HPDE6-E6E7 (cell line): Measurements from ENCODE around the gene RAPGEF1.

Experiments used
- DNase-seq: peaks from one replicate; pipeline ENCODE4 v3.0.0; 2011; ENCODE audit warnings: missing footprints; ENCODE audit errors: extremely low spot score

Gene RAPGEF1

GRCh38 chr9:131645078-131645776 is 94.6 kb downstream of the RAPGEF1 start:
- DNase-seq = no peak

- no peak for DNase-seq
Observed at GRCh38 chr9:131642496-131643083, 97.3 kb downstream of the RAPGEF1 start.

GRCh38 chr9:131641618-131642495 is 98.0 kb downstream of the RAPGEF1 start:
- DNase-seq = no peak

GRCh38 chr9:131640438-131641137 is 99.3 kb downstream of the RAPGEF1 start:
- no peak for DNase-seq

GRCh38 chr9:131639769-131640437 is 100.0 kb downstream of the RAPGEF1 start:
- no peak for DNase-seq

GRCh38 chr9:131636593-131636992 is 103.3 kb downstream of the RAPGEF1 start:
- no peak for DNase-seq

- no peak for DNase-seq
Observed at GRCh38 chr9:131635892-131636291, 104.0 kb downstream of the RAPGEF1 start.

GRCh38 chr9:131635285-131635684 is 104.6 kb downstream of the RAPGEF1 start:
- peak; percentile 95 for DNase-seq

GRCh38 chr9:131633491-131634031 is 106.3 kb downstream of the RAPGEF1 start:
- peak; percentile 85 for DNase-seq

- DNase-seq = no peak
Observed at GRCh38 chr9:131631306-131631705, 108.6 kb downstream of the RAPGEF1 start.

GRCh38 chr9:131630205-131630831 is 109.6 kb downstream of the RAPGEF1 start:
- DNase-seq = no peak

GRCh38 chr9:131629825-131630204 is 110.1 kb downstream of the RAPGEF1 start:
- no peak for DNase-seq

GRCh38 chr9:131629226-131629500 is 110.7 kb downstream of the RAPGEF1 start:
- DNase-seq = no peak

- DNase-seq = no peak
Observed at GRCh38 chr9:131628459-131629225, 111.2 kb downstream of the RAPGEF1 start.

- no peak for DNase-seq
Observed at GRCh38 chr9:131627648-131628458, 112.0 kb downstream of the RAPGEF1 start.

- DNase-seq = no peak
Observed at GRCh38 chr9:131627326-131627647, 112.6 kb downstream of the RAPGEF1 start.

- no peak for DNase-seq
Observed at GRCh38 chr9:131625790-131626670, 113.8 kb downstream of the RAPGEF1 start.

GRCh38 chr9:131625508-131625787 is 114.4 kb downstream of the RAPGEF1 start:
- DNase-seq = no peak
